GM12892 (cell line): Measurements from ENCODE around the gene MEX3D.

ENCODE experiments used
- POLR2A ChIP-seq: IDR thresholded peaks from 2 replicates; pipeline ENCODE4 v1.6.1; 2011; ENCODE audit warnings: low read depth, low read length, control low read depth
- POLR2AphosphoS5 ChIP-seq: IDR thresholded peaks from 2 replicates; pipeline ENCODE4 v1.6.1; 2011; ENCODE audit warnings: low read depth, low read length, control low read depth
- TAF1 ChIP-seq: IDR thresholded peaks from 2 replicates; pipeline ENCODE4 v1.6.1; 2011; ENCODE audit warnings: low read depth, mild to moderate bottlenecking, control low read depth, low read length, borderline replicate concordance

DNA sequence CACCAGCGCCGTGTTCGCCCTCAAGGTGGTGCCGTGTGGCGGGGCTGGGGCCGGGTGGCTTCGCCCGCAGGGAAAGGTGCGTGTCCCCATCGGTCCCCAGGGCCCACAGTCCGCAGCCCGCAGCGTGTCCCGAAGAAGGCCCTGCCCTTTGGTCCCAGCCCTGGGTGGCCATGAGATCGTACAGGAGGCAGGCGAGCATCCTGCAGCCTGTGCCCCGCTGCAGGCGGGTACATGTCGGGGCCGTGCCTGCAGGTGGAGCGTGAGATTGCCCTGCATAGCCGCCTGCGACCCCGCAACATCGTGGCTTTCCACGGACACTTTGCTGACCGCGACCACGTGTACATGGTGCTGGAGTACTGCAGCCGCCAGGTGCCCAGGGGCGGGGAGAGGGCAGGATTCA is 42.8 kb downstream of the MEX3D start:
- TF ChIP-seq POLR2A (no peak), POLR2AphosphoS5 (no peak), TAF1 (no peak)
